Measurements from ENCODE around the gene TBCEL. TPM values are rescaled to one million over a fixed set of nuclear protein-coding genes. Genes with fewer than 3 reads are reported as not detected.

The TBCEL gene
- total and polyA plus RNA-seq, 10 of the 15 experiments (the other 5 are each of a cell fraction or from before 2014, with no cell fraction given): 2.0 to 10.4 (median 7.3) TPM

DNA sequence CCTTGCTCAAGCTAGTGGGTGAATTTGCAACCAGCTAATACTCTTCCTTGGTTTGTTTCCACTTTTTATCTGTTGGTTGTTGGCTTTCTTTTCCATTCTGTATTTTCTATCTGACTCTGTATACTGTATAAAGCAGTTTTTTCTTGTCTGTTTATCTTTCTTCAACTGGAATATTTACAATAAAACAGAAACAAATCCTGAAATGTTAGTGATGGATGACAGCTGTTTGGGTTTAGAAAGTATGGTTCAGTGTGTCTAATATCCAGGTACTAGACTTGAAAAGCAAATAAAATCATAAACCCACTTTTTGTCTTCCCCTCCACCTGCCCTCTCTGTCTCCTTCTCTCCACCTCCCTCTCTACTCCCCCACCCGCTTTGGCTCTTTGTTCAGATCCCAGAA is 35.3 kb upstream of the TBCEL start (continued):
- no peak for TF ChIP-seq ZBED1 (IDR thresholded peaks at IDR 0.05; ENCODE audit: borderline replicate concordance)
- no peak for TF ChIP-seq SP1 (IDR thresholded peaks at IDR 0.05; ENCODE audit: low read depth, low read length)
- TF ChIP-seq PAX8 (IDR thresholded peaks at IDR 0.05): no peak
- no peak for TF ChIP-seq FOXM1 (IDR thresholded peaks at IDR 0.05; ENCODE audit: low read depth, low read length)

DNA sequence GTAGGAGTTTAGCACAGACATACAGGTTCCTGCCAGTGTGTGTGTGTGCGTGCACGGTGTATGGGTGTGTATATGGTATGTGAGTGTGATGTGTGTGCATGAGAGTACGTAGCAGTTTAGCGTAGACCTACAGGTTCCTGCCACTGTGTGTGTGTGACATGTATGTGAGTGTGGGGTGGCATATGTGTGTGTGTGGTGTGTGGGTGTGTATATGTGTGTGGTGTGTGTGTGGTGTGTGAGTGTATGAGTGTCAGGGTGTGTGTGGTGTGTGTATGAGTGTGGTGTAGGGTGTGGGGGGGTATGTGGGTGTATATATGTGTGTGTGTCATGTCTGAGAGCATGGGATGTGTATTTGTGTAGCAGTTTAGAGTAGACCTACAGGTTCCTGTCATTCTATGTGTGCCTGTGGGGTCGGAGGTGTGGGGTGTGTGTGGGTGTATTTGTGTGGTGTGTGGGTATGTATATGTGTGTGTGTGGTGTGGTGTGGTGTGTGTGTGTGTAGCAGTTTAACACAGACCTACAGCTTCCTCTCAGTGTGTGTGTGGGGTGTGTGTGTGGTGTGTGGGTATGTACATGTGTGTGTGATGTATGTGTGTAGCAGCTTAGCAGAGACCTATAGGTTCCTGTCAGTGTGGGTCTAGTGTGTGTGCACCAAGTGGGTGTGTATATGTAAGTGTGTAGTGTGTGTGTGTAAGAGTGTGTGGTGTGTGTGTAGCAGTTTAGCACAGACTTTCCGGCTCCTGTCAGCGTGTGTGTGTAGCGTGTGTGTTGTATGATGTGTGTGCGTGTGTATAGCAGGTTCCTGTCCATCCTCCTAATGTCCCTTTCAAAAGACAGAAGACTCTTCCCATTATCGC is 31.8 kb upstream of the TBCEL start:
- intact Hi-C loops (cut with micrococcal nuclease; ENCODE audit: unreplicated experiment) (no loop called here), in situ Hi-C loops (cut with MboI) (no loop called here)
- BruUV-seq (replicated peaks): no TSS peak
- Histone ChIP-seq H3K4me3 (no peak overlapping the region), H2AFZ (ENCODE audit: control insufficient read depth, low read depth, low read length) (no peak overlapping the region), H4K20me1 (ENCODE audit: control insufficient read depth, insufficient read depth) (no peaks in the 10 kb centered on the region), H3K4me1 (ENCODE audit: control insufficient read depth, insufficient read depth, low read length) (no peaks in the 10 kb centered on the region), H3K9me3 (replicated peaks; ENCODE audit: control insufficient read depth, insufficient read depth, low read length) (no peaks in the 10 kb centered on the region), H3K4me2 (ENCODE audit: control insufficient read depth, insufficient read depth) (no peak overlapping the region), H3K9ac (ENCODE audit: control insufficient read depth, insufficient read depth, low read length) (no peak overlapping the region), H3K27ac (ENCODE audit: control insufficient read depth, insufficient read depth) (no peak overlapping the region), H3K79me2 (ENCODE audit: control insufficient read depth, insufficient read depth, low read length) (no peaks in the 10 kb centered on the region), H3K36me3 (ENCODE audit: control insufficient read depth in 2 of 2, insufficient read depth in 2 of 2, low read length in 1 of 2) (no peaks in the 10 kb centered on the region), H3K27me3 (replicated peaks in 1 of 2; ENCODE audit: control insufficient read depth in 2 of 2, insufficient read depth in 2 of 2, low read length in 1 of 2) (peaks cover 0 to 4% of the 10 kb centered on the region in 2 experiments; a peak in 3 of 4 replicates)
- POLR2A ChIA-PET: no interaction called here
- DNase-seq (ENCODE audit: low read depth, low spot score): no peak
- WGBS (ENCODE audit: insufficient coverage, insufficient replicate concordance, low lambda C conversion rate, missing lambda C conversion rate): 65% methylated on average over 10 of the region's 10 CpGs
- CTCF ChIA-PET: no interaction called here
- ATAC-seq: no peak
- SMC1A ChIA-PET (ENCODE audit: uncharacterized antibody, unreplicated experiment): interaction anchor here (1.2 kb wide), 1 partner anchor 45 kb away, joined by 5 read pairs; no protein-coding TSS in a partner anchor
- RAD21 ChIA-PET (ENCODE audit: unreplicated experiment): no interaction called here
- FAIRE-seq: no peak
- no peak for TF ChIP-seq TCF12 (IDR thresholded peaks at IDR 0.05; ENCODE audit: low read depth, low read length)
- no peak for TF ChIP-seq ZNF24 (IDR thresholded peaks at IDR 0.05)
- no peak for TF ChIP-seq LARP7 (IDR thresholded peaks at IDR 0.05)
- TF ChIP-seq, protein P1, sequence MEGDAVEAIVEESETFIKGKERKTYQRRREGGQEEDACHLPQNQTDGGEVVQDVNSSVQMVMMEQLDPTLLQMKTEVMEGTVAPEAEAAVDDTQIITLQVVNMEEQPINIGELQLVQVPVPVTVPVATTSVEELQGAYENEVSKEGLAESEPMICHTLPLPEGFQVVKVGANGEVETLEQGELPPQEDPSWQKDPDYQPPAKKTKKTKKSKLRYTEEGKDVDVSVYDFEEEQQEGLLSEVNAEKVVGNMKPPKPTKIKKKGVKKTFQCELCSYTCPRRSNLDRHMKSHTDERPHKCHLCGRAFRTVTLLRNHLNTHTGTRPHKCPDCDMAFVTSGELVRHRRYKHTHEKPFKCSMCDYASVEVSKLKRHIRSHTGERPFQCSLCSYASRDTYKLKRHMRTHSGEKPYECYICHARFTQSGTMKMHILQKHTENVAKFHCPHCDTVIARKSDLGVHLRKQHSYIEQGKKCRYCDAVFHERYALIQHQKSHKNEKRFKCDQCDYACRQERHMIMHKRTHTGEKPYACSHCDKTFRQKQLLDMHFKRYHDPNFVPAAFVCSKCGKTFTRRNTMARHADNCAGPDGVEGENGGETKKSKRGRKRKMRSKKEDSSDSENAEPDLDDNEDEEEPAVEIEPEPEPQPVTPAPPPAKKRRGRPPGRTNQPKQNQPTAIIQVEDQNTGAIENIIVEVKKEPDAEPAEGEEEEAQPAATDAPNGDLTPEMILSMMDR (IDR thresholded peaks at IDR 0.05 in 2 of 3, conservative IDR thresholded peaks at IDR 0.05 in 1 of 3; ENCODE audit: control insufficient read depth in 2 of 3, extremely low read depth in 1 of 3, insufficient read depth in 1 of 3, low read depth in 3 of 3, low read length in 3 of 3): no peak
- no peak for TF ChIP-seq SPI1 (IDR thresholded peaks at IDR 0.05; ENCODE audit: borderline replicate concordance, insufficient read depth, low read depth, low read length)
- no peak for TF ChIP-seq RFX5 (IDR thresholded peaks at IDR 0.05; ENCODE audit: low read depth, low read length)
- no peak for TF ChIP-seq CHD2 (IDR thresholded peaks at IDR 0.05; ENCODE audit: borderline replicate concordance, low read depth, low read length)
- TF ChIP-seq ZNF622 (IDR thresholded peaks at IDR 0.05): no peak
- TF ChIP-seq CREM (IDR thresholded peaks at IDR 0.05; ENCODE audit: low read depth): no peak
- TF ChIP-seq NR2C2 (IDR thresholded peaks at IDR 0.05; ENCODE audit: borderline replicate concordance, control insufficient read depth, insufficient read length, low read depth): no peak
- TF ChIP-seq SMAD5 (IDR thresholded peaks at IDR 0.05; ENCODE audit: low read depth): no peak
- TF ChIP-seq ZNF274 (IDR thresholded peaks at IDR 0.05; ENCODE audit: insufficient read depth, insufficient read length): no peak
- TF ChIP-seq, protein P2, sequence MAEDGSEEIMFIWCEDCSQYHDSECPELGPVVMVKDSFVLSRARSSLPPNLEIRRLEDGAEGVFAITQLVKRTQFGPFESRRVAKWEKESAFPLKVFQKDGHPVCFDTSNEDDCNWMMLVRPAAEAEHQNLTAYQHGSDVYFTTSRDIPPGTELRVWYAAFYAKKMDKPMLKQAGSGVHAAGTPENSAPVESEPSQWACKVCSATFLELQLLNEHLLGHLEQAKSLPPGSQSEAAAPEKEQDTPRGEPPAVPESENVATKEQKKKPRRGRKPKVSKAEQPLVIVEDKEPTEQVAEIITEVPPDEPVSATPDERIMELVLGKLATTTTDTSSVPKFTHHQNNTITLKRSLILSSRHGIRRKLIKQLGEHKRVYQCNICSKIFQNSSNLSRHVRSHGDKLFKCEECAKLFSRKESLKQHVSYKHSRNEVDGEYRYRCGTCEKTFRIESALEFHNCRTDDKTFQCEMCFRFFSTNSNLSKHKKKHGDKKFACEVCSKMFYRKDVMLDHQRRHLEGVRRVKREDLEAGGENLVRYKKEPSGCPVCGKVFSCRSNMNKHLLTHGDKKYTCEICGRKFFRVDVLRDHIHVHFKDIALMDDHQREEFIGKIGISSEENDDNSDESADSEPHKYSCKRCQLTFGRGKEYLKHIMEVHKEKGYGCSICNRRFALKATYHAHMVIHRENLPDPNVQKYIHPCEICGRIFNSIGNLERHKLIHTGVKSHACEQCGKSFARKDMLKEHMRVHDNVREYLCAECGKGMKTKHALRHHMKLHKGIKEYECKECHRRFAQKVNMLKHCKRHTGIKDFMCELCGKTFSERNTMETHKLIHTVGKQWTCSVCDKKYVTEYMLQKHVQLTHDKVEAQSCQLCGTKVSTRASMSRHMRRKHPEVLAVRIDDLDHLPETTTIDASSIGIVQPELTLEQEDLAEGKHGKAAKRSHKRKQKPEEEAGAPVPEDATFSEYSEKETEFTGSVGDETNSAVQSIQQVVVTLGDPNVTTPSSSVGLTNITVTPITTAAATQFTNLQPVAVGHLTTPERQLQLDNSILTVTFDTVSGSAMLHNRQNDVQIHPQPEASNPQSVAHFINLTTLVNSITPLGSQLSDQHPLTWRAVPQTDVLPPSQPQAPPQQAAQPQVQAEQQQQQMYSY (CRISPR knock-in tag; IDR thresholded peaks at IDR 0.05): no peak
